Heart left ventricle (tissue), 16 donors: ENCODE measurements around the gene RIIAD1. TPM values are rescaled to one million over a fixed set of nuclear protein-coding genes. Genes with fewer than 3 reads are reported as not detected.
A peak's percentile ranks its signal among the peaks of the same experiment; 100 is the strongest.

Source experiments
- ATAC-seq, 4 donors: fragments of 200-7000 bp; cut with Tn5 transposase; one replicate each; pipeline ENCODE4 v1.9.1; 2020 to 2022; ENCODE audit warnings: moderate library complexity in 4 of 4, mild to moderate bottlenecking in 3 of 4, moderate number of reproducible peaks in 1 of 4
- DNase-seq, 5 donors: peaks; one replicate each; pipeline ENCODE4 v3.0.0-alpha.2; 2020
- H3K27ac ChIP-seq, 12 donors: fragments of 200-600 bp; sonication (generic) in 4 of 12; one replicate each; pipeline versions ENCODE4 v1.5.0 to v1.8.0; 2016 to 2022; ENCODE audit warnings: mild to moderate bottlenecking in 2 of 12
- H3K27me3 ChIP-seq, 9 donors: fragments of 200-600 bp; sonication (generic) in 2 of 9; one replicate each; pipeline versions ENCODE4 v1.5.1 to v1.8.0; 2016 to 2022; ENCODE audit warnings: mild to moderate bottlenecking in 3 of 9
- H3K36me3 ChIP-seq, 9 donors: fragments of 200-600 bp; sonication (generic) in 2 of 9; one replicate each; pipeline versions ENCODE4 v1.5.0 to v1.8.0; 2018 to 2022; ENCODE audit warnings: mild to moderate bottlenecking in 2 of 9
- H3K4me1 ChIP-seq, 12 donors: fragments of 200-600 bp; sonication (generic) in 4 of 12; one replicate each; pipeline versions ENCODE4 v1.5.0 to v1.8.0; 2016 to 2022; ENCODE audit warnings: mild to moderate bottlenecking in 3 of 12
- H3K4me3 ChIP-seq, 12 donors: fragments of 200-600 bp; sonication (generic) in 4 of 12; one replicate each; pipeline versions ENCODE4 v1.5.0 to v1.8.0; 2017 to 2022; ENCODE audit warnings: mild to moderate bottlenecking in 9 of 12, moderate library complexity in 4 of 12
- H3K9me3 ChIP-seq, 12 donors: fragments of 200-600 bp; sonication (generic) in 4 of 12; one replicate each; pipeline versions ENCODE4 v1.5.0 to v1.8.0; 2016 to 2022; ENCODE audit warnings: mild to moderate bottlenecking in 1 of 12
- CTCF ChIP-seq, 12 donors: fragments of 200-600 bp; sonication (generic) in 4 of 12; IDR thresholded peaks; one replicate each; pipeline versions ENCODE4 v1.5.0 to v1.8.0; 2018 to 2022; ENCODE audit warnings: antibody characterized with exemption in 12 of 12, mild to moderate bottlenecking in 5 of 12
- POLR2A ChIP-seq, 2 donors: fragments of 450-650 bp; IDR thresholded peaks; one replicate each; pipeline ENCODE4 v1.6.1; 2017; ENCODE audit warnings: antibody characterized with exemption in 2 of 2, mild to moderate bottlenecking in 2 of 2, moderate library complexity in 2 of 2
- WGBS, 4 donors: extraction: QIAGEN DNeasy Blood & Tissue Kit in 2 of 4; methylation state at CpG; one replicate each; pipeline versions ENCODE4 v1.1.5 to v1.1.7; 2013 to 2018; 5-methylcytosine and 5-hydroxymethylcytosine counted together
- intact Hi-C, 10 donors: fragments of 100-400 bp; cut with DNase I; formaldehyde crosslinking; loops; one replicate each; pipeline versions ENCODE4 v1.11.1 to v1.14.2; 2022
- polyA plus RNA-seq, 2 donors: library from polyadenylated mRNA; stranded (reverse); fragments of 200-250 nt; gene quantifications; one replicate each; pipeline ENCODE4 v1.2.3, GENCODE V29; 2013
- total RNA-seq, 9 donors: library from RNA; depleted of rRNA in 2 of 9; stranded (reverse); fragments of >200 nt in 2 of 9; fragmentation: NEBNext Ultra II Directional in 3 of 9; extraction: Animal tissue kit (Norgen Biotek cat#: 25700) in 3 of 9; gene quantifications; one replicate each; pipeline versions ENCODE4 v1.1.0 to v1.2.4, GENCODE V29; 2016 to 2023
- donor health status: ischemic (EF 13 %, LVEDD 7.1; RV severe dilation, severe dysfunction).
- donor health status: healthy with polysubstance abuse.
- donor health status: DM: no; HTN: yes; CAD: no.
- donor health status: DM: no; HTN: no; CAD: no.
- donor health status: ischemic (EF 25% LVEDD 6.9; RV normal size, moderate dysfunction).
- donor health status: ischemic (EF 25% LVEDD 5.7; RV mildly dilated, moderate dysfunction).
- donor health status: healthy.
- donor health status: DM: yes; HTN: yes; CAD: no.
- donor health status: ischemic (EF 35%, LVEDD 5.7; RV mildly dilated, moderate dysfunction).
- donor health status: nonischemic (EF 11% LVEDD 7.7; RV severe dilation, severe dysfunction).
- donor health status: DM: yes; HTN: yes; CAD: no.
- donor health status: PGD.
- donor health status: ischemic (EF 29% LVEDD 5.4; RV normal size, mild dysfunction).
- donor health status: nonischemic (EF 23%, LVEDD 6.1; RV moderate dilation, normal function).

RIIAD1 gene
- total and polyA plus RNA-seq, 11 donors = 2.3 to 20.8 (median 6.8) TPM; not detected in 2

GRCh38 chr1:151716771-151717631, 4.3 kb upstream of the RIIAD1 start, which contains the start of gene CELF3:
CELF3 (minus strand) TSS chr1:151716803; CDS start chr1:151716020, 783 bp downstream.
- intact Hi-C loops = no loop called here
- no peaks in the 10 kb centered on the region for H3K9me3 ChIP-seq
- TF ChIP-seq CTCF (IDR thresholded peaks at IDR 0.05) (no peak), POLR2A (IDR thresholded peaks at IDR 0.05) (no peak)
- no peaks in the 10 kb centered on the region for H3K36me3 ChIP-seq
- H3K4me1 ChIP-seq = peaks cover 0 to 51% (median 31%) of the 10 kb centered on the region in 12 donors
- DNase-seq = no peak
- H3K4me3 ChIP-seq = peak within 1 kb of the TSS in 6 of 12 donors; percentile 5 to 33 (median 14)
- H3K27ac ChIP-seq = peak within 1 kb of the TSS in 1 of 12 donors; percentile 29
- peaks cover 0 to 36% (median 7%) of the 10 kb centered on the region in 9 donors for H3K27me3 ChIP-seq
- ATAC-seq = peak in 1 of 4 donors; percentile 16
- WGBS, 4 donors = 7 to 11% (median 10%) methylated on average over 24 to 27 of the region's 27 CpGs

GRCh38 chr1:151718011-151718431, 3.3 kb upstream of the RIIAD1 start:
- intact Hi-C loops = no loop called here
- no peak for TF ChIP-seq POLR2A (IDR thresholded peaks at IDR 0.05)
- no peak for TF ChIP-seq CTCF (IDR thresholded peaks at IDR 0.05)
- H3K27me3 ChIP-seq = peaks cover 0 to 36% (median 7%) of the 10 kb centered on the region in 9 donors
- no peak overlapping the region for H3K4me3 ChIP-seq
- peak overlapping the region in 5 of 12 donors; percentile 9 to 39 (median 37) for H3K27ac ChIP-seq
- H3K36me3 ChIP-seq = no peaks in the 10 kb centered on the region
- DNase-seq (peak in 3 of 5 donors; percentile 23 to 64 (median 29)), ATAC-seq (peak; percentile 59 to 65 (median 60))
- 15 to 27% (median 16%) methylated on average over 3 to 4 of the region's 4 CpGs for WGBS, 4 donors
- peaks cover 0 to 53% (median 33%) of the 10 kb centered on the region in 12 donors for H3K4me1 ChIP-seq
- no peaks in the 10 kb centered on the region for H3K9me3 ChIP-seq

- no peaks in the 10 kb centered on the region for H3K36me3 ChIP-seq
- peaks cover 0 to 43% (median 7%) of the 10 kb centered on the region in 9 donors for H3K27me3 ChIP-seq
- H3K27ac ChIP-seq = peak overlapping the region in 4 of 12 donors; percentile 9 to 38 (median 30)
- no peak overlapping the region for H3K4me3 ChIP-seq
- whole genome bisulfite sequencing, 4 donors = 77 to 86% (median 82%) methylated on average over 4 of the region's 4 CpGs
- no peak for DNase-seq
- H3K9me3 ChIP-seq = no peaks in the 10 kb centered on the region
- intact Hi-C loops = no loop called here
- no peak for TF ChIP-seq CTCF (IDR thresholded peaks at IDR 0.05)
- no peak for TF ChIP-seq POLR2A (IDR thresholded peaks at IDR 0.05)
- no peak for ATAC-seq
- peaks cover 0 to 53% (median 33%) of the 10 kb centered on the region in 12 donors for H3K4me1 ChIP-seq
Observed at GRCh38 chr1:151718666-151719065, 2.7 kb upstream of the RIIAD1 start.

- H3K27me3 ChIP-seq = peaks cover 0 to 45% (median 7%) of the 10 kb centered on the region in 9 donors
Observed at GRCh38 chr1:151720125-151720524, 1.2 kb upstream of the RIIAD1 start.

More at GRCh38 chr1:151720125-151720524, 1.2 kb upstream of the RIIAD1 start:
- Histone ChIP-seq H3K9me3 (no peaks in the 10 kb centered on the region), H3K4me3 (peak overlapping the region in 7 of 12 donors; percentile 56 to 74 (median 63)), H3K27ac (peak overlapping the region in 11 of 12 donors; percentile 55 to 89 (median 75)), H3K36me3 (no peaks in the 10 kb centered on the region), H3K4me1 (peaks cover 0 to 53% (median 33%) of the 10 kb centered on the region in 12 donors)
- intact Hi-C loops = no loop called here
- no peak for ATAC-seq
- 15 to 32% (median 22%) methylated on average over 1 of the region's 1 CpG for WGBS, 4 donors
- DNase-seq = no peak
- no peak for TF ChIP-seq POLR2A (IDR thresholded peaks at IDR 0.05)
- no peak for TF ChIP-seq CTCF (IDR thresholded peaks at IDR 0.05)
